ENCODE results near the gene ARID4B. TPM values are rescaled to one million over a fixed set of nuclear protein-coding genes. Genes with fewer than 3 reads are reported as not detected.

Gene ARID4B
- total and polyA plus RNA-seq, 2 of the 13 experiments (the other 11 are each of a cell fraction or from before 2014, with no cell fraction given): 9.7 to 24.6 TPM

- TF ChIP-seq TRIM24 (CRISPR knock-in tag; IDR thresholded peaks at IDR 0.05) (0 out of 2 replicates have a peak, but pooled peaks have one; percentile 30), ARNTL (CRISPR knock-in tag; IDR thresholded peaks at IDR 0.05) (0 out of 2 replicates have a peak, but pooled peaks have one; percentile 35), KAT2B (IDR thresholded peaks at IDR 0.05; ENCODE audit: borderline replicate concordance, low read depth, low read length) (no peak), POGK (CRISPR knock-in tag; conservative IDR thresholded peaks at IDR 0.05) (0 out of 2 replicates have a peak, but pooled peaks have one; percentile 21), JDP2 (CRISPR knock-in tag; IDR thresholded peaks at IDR 0.05; ENCODE audit: borderline replicate concordance) (no peak), ZNF567 (CRISPR knock-in tag; IDR thresholded peaks at IDR 0.05; ENCODE audit: borderline replicate concordance) (no peak), FOXM1 (CRISPR knock-in tag; IDR thresholded peaks at IDR 0.05) (no peak), ERF (CRISPR knock-in tag; IDR thresholded peaks at IDR 0.05) (no peak), ISX (CRISPR knock-in tag; conservative IDR thresholded peaks at IDR 0.05) (no peak), SKI (IDR thresholded peaks at IDR 0.05; ENCODE audit: partially characterized antibody) (no peak), TBX2 (CRISPR knock-in tag; IDR thresholded peaks at IDR 0.05; ENCODE audit: borderline replicate concordance) (peak; percentile 13; the same call in 1 of the 2 replicates), SAP130 (CRISPR knock-in tag; IDR thresholded peaks at IDR 0.05; ENCODE audit: low read depth) (peak; percentile 15; the same call in 1 of the 2 replicates), ZNF142 (CRISPR knock-in tag; IDR thresholded peaks at IDR 0.05) (peak; percentile 34; the same call in 1 of the 2 replicates), HMGXB4 (CRISPR knock-in tag; IDR thresholded peaks at IDR 0.05; ENCODE audit: borderline replicate concordance in 1 of 2, low read depth in 1 of 2) (peak in 1 of 2 experiments; percentile 47; a peak in 1 of 4 replicates), DBP (CRISPR knock-in tag; IDR thresholded peaks at IDR 0.05; ENCODE audit: not compliant biosample characterization) (no peak)
- TF ChIP-seq, protein P1, sequence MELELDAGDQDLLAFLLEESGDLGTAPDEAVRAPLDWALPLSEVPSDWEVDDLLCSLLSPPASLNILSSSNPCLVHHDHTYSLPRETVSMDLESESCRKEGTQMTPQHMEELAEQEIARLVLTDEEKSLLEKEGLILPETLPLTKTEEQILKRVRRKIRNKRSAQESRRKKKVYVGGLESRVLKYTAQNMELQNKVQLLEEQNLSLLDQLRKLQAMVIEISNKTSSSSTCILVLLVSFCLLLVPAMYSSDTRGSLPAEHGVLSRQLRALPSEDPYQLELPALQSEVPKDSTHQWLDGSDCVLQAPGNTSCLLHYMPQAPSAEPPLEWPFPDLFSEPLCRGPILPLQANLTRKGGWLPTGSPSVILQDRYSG (CRISPR knock-in tag; IDR thresholded peaks at IDR 0.05): 0 out of 2 replicates have a peak, but pooled peaks have one; percentile 27
These were observed 1.3 kb upstream of the ARID4B start (continued) for GRCh38 chr1:235329139-235329902.

Data from HepG2 (cell line).